Measurements from ENCODE around the gene TASP1.

DNA sequence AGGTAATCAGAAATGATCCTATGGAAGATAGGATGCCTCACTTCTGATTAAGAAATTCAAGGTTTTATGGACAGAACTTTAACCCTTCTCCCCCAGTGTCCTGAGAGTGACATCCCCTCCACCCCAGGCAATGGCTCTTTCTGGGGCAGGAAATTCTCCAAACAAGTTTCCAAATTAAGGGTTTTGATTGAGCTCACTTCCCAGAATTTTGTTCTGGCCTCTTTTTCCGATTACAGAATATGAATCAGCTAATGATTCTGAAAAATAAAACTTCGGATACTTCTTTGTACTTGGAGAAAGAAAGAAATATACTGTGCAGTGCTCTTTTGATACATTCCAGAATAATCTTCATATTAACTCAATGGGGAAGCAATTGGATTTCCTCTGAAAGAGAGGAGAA, 32.8 kb upstream of the TASP1 start:
- TF ChIP-seq CTCF (optimal IDR thresholded peaks at IDR 0.05 in 1 of 3, IDR thresholded peaks at IDR 0.05 in 1 of 3, conservative IDR thresholded peaks at IDR 0.05 in 1 of 3; ENCODE audit: extremely low read depth in 1 of 3, insufficient read depth in 2 of 3, low read length in 3 of 3), result no peak
- TF ChIP-seq EZH2 (IDR thresholded peaks at IDR 0.05; ENCODE audit: low read length), result no peak
